Breast epithelium (tissue), 3 donors: ENCODE data around the gene FHOD1.

Source experiments
- POLR2A ChIP-seq: fragments of 450-650 bp; IDR thresholded peaks from one replicate; pipeline ENCODE4 v1.6.1; 2016; ENCODE audit warnings: antibody characterized with exemption, mild to moderate bottlenecking, moderate library complexity
- TF ChIP-seq, protein P1 (sequence below), 3 donors: fragments of 450-650 bp; IDR thresholded peaks; one replicate each; pipeline ENCODE4 v1.5.1; 2016 to 2017; ENCODE audit warnings: antibody characterized with exemption in 3 of 3, mild to moderate bottlenecking in 3 of 3, moderate library complexity in 3 of 3

DNA sequence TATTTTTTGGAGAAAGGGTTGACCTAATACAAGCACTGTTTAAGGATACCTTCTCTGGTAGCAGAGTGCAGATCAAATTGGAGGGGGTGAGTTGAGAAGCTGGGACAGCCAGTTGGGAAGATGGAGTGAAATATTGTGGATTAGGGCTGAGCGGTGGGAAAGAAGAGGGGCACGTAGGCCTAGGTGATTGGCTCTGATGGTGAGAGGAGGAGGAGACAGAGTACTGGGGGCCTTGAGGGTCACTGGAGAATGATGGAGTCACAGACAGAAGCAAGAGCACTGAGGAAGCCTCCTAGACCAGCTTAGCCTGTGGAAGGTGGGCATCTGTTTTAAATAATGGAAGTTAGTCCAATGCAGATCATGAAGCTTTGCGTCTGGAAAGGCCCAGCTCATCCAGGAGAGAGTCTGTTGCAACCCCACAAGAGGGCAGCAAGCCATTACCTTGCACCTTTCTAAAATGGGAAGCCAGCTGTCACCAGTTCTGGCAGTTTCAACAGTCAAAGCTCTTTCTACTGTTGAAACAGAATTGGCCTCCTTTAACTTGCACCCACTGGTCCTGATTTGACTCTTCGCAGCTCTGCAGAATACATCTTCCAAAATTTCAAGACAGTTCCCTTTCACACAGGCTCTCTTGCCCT, 13.3 kb upstream of the FHOD1 start:
- no peak for TF ChIP-seq POLR2A
- TF ChIP-seq, protein P1, sequence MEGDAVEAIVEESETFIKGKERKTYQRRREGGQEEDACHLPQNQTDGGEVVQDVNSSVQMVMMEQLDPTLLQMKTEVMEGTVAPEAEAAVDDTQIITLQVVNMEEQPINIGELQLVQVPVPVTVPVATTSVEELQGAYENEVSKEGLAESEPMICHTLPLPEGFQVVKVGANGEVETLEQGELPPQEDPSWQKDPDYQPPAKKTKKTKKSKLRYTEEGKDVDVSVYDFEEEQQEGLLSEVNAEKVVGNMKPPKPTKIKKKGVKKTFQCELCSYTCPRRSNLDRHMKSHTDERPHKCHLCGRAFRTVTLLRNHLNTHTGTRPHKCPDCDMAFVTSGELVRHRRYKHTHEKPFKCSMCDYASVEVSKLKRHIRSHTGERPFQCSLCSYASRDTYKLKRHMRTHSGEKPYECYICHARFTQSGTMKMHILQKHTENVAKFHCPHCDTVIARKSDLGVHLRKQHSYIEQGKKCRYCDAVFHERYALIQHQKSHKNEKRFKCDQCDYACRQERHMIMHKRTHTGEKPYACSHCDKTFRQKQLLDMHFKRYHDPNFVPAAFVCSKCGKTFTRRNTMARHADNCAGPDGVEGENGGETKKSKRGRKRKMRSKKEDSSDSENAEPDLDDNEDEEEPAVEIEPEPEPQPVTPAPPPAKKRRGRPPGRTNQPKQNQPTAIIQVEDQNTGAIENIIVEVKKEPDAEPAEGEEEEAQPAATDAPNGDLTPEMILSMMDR (IDR thresholded peaks at IDR 0.05) = peak in 2 of 3 donors; percentile 37 to 50
